ENCODE measurements around the gene CBX2.

Gene CBX2

GRCh38 chr17:79833110-79833450 is 55.1 kb downstream of the CBX2 start:
- Histone ChIP-seq H3K4me3 (ENCODE audit: low read length) (no peak overlapping the region), H3K27me3 (ENCODE audit: insufficient read depth, low read length) (peaks cover 100% of the 10 kb centered on the region), H3K9ac (ENCODE audit: low read depth, low read length) (no peak overlapping the region)

GRCh38 chr17:79833744-79834564 is 56.0 kb downstream of the CBX2 start:
- no peak overlapping the region for H3K9ac ChIP-seq (ENCODE audit: low read depth, low read length)
- H3K9me3 ChIP-seq (ENCODE audit: insufficient read depth, low read depth, low read length) = peaks cover 3% of the 10 kb centered on the region; the same call in 1 of the 2 replicates
- H3K4me1 ChIP-seq (ENCODE audit: insufficient read depth, low read length) = peaks cover 29% of the 10 kb centered on the region
- no peaks in the 10 kb centered on the region for H3K36me3 ChIP-seq (ENCODE audit: insufficient read depth, low read depth, low read length)
- no peak overlapping the region for H3K4me3 ChIP-seq (ENCODE audit: low read length)
- H3K27ac ChIP-seq (ENCODE audit: low read length) = no peak overlapping the region
- H3K27me3 ChIP-seq (ENCODE audit: insufficient read depth, low read length) = peaks cover 96% of the 10 kb centered on the region

More at GRCh38 chr17:79833110-79833450, 55.1 kb downstream of the CBX2 start:
- peaks cover 3% of the 10 kb centered on the region; the same call in 1 of the 2 replicates for H3K9me3 ChIP-seq (ENCODE audit: insufficient read depth, low read depth, low read length)
- H3K27ac ChIP-seq (ENCODE audit: low read length) = no peak overlapping the region
- no peaks in the 10 kb centered on the region for H3K36me3 ChIP-seq (ENCODE audit: insufficient read depth, low read depth, low read length)
- peaks cover 25% of the 10 kb centered on the region for H3K4me1 ChIP-seq (ENCODE audit: insufficient read depth, low read length)

DNA sequence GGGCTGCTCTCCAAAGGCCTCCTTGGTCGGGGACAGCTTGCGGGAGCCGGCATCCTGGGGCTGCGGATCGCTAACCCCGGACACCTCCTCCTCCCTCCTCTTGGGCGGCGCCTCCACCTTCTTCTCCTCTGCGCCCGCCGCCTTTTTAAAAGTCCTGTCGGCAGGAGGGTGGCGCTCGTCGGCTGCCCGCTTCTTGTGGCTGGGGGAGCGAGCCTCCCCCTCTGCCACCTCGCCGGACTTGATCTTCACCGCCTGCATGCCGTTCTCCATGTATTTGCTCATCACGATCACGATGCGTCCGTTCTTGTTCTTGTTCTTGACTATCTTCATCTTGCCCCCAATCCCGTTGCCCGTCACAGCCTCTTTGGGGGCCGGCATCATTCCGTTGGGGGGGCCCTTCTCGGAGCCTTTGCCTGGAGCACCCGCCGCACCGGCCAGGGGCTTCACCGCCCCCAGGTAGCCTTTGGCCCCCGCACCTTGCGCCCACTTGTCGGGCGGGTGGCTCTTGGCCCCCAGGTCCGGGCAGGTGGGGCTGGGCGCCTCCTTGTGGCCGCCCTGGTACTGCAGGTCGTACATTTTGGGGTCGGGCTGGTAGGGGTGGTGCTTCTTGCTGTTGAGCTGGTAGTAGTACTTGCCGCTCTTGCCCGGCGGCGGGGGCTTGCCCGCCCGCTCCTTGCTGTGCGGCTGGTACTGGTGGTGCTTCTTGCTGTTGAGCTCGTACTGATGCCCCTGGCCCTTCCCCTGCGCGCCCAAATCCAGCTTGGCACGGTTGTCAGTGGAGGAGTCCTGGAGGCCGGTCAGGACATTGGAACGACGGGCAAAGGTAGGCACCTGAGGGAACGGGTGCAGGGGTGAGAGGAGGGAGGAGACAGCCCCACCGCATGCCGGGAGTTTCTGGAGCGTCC is 56.9 kb downstream of the CBX2 start:
- no peak overlapping the region; the same call in 1 of the 2 replicates for H3K4me3 ChIP-seq (ENCODE audit: low read length)
- H3K27me3 ChIP-seq (ENCODE audit: insufficient read depth, low read length) = peaks cover 91% of the 10 kb centered on the region
- no peak overlapping the region for H3K27ac ChIP-seq (ENCODE audit: low read length)
- no peak overlapping the region for H3K9ac ChIP-seq (ENCODE audit: low read depth, low read length)
- H3K9me3 ChIP-seq (ENCODE audit: insufficient read depth, low read depth, low read length) = peaks cover 3% of the 10 kb centered on the region; the same call in 1 of the 2 replicates
- H3K4me1 ChIP-seq (ENCODE audit: insufficient read depth, low read length) = peaks cover 29% of the 10 kb centered on the region
- H3K36me3 ChIP-seq (ENCODE audit: insufficient read depth, low read depth, low read length) = no peaks in the 10 kb centered on the region

- Histone ChIP-seq H3K4me1 (ENCODE audit: insufficient read depth, low read length) (peaks cover 29% of the 10 kb centered on the region), H3K9me3 (ENCODE audit: insufficient read depth, low read depth, low read length) (peaks cover 3% of the 10 kb centered on the region; the same call in 1 of the 2 replicates), H3K27me3 (ENCODE audit: insufficient read depth, low read length) (peaks cover 91% of the 10 kb centered on the region), H3K4me3 (ENCODE audit: low read length) (peak overlapping the region; percentile 46; the same call in 1 of the 2 replicates), H3K9ac (ENCODE audit: low read depth, low read length) (no peak overlapping the region), H3K36me3 (ENCODE audit: insufficient read depth, low read depth, low read length) (no peaks in the 10 kb centered on the region), H3K27ac (ENCODE audit: low read length) (no peak overlapping the region)
These were observed 57.5 kb downstream of the CBX2 start for GRCh38 chr17:79835470-79835899.

DNA sequence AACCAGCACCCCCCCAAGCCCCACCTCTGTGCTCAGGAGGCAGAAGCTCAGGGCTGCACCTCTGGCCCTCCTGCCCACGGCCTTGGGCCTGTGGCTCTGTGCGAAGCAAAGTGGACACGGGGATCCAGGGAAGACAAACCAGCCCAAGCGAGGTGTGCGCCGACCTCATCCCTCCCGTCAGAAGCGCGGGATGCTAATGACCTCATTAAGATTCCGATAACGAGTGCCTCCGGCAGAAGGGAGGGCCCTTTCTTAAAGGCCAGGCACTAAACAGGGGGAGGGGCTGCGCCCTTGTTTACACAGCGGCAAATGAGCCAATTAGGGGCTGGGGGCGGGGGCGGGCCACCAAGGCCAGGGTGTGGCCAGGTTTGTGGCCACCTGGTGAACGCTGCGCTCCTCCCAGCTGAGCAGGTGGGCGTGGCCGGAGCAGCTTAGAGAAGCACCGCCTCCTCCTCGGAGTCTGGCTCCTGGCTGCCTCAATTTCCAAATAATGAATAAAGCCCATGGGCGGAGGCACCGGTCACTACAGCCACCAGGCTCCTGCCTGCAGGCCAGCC is 58.1 kb downstream of the CBX2 start:
- Histone ChIP-seq H3K4me1 (ENCODE audit: insufficient read depth, low read length) (peaks cover 29% of the 10 kb centered on the region), H3K4me3 (ENCODE audit: low read length) (peak overlapping the region; percentile 76; the same call in 1 of the 2 replicates), H3K9ac (ENCODE audit: low read depth, low read length) (no peak overlapping the region), H3K27me3 (ENCODE audit: insufficient read depth, low read length) (peaks cover 91% of the 10 kb centered on the region), H3K27ac (ENCODE audit: low read length) (no peak overlapping the region), H3K9me3 (ENCODE audit: insufficient read depth, low read depth, low read length) (peaks cover 3% of the 10 kb centered on the region; the same call in 1 of the 2 replicates), H3K36me3 (ENCODE audit: insufficient read depth, low read depth, low read length) (no peaks in the 10 kb centered on the region)

GRCh38 chr17:79836510-79836971 is 58.6 kb downstream of the CBX2 start:
- no peaks in the 10 kb centered on the region for H3K36me3 ChIP-seq (ENCODE audit: insufficient read depth, low read depth, low read length)
- peaks cover 3% of the 10 kb centered on the region; the same call in 1 of the 2 replicates for H3K9me3 ChIP-seq (ENCODE audit: insufficient read depth, low read depth, low read length)
- no peak overlapping the region for H3K27ac ChIP-seq (ENCODE audit: low read length)
- peak overlapping the region; percentile 76; the same call in 1 of the 2 replicates for H3K4me3 ChIP-seq (ENCODE audit: low read length)
- peaks cover 91% of the 10 kb centered on the region for H3K27me3 ChIP-seq (ENCODE audit: insufficient read depth, low read length)
- H3K9ac ChIP-seq (ENCODE audit: low read depth, low read length) = no peak overlapping the region
- peaks cover 26% of the 10 kb centered on the region for H3K4me1 ChIP-seq (ENCODE audit: insufficient read depth, low read length)

DNA sequence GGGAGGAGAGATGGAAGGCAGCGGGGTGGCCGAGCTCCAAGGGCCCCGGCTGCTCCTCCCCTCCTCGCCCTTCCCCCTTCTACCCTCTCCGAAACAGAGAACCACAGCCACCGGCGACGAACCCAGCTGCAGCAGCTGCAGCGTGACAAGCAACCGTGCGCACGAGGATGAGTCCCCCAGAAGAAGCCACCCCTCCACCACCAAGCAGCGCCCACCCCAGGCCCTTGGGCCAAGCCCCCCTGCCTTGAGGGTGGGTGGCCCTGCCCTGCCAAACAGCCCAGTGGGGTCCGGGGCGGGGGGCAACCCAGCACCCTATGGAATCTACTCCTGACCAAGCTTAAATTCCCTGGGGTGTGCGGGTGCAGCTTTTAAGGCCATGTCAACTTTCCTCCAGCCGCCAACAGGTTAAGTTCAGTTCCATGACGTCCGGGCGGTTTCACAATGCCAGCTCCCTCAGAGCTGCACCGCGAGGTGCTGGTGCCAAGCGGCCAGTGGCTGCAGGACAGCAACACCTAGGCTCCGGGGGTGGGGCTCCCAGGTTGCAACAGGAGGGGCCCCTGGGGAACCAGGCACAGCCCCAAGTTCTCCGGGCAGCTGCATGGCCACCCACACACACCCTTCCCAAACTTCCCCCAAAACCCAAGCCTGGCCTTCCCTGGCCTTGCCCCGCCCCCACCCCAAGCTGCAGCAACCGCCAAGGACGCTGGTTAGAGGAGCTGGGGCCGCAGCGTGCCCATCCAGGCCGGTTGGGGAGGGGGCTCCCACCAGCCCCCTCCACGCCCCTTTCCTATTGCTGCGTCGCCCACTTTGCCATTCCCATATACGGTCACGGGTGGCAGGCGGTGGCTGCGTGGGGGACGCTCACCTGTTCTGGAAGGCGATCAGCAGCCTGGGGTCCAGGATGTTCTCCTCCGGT is 59.3 kb downstream of the CBX2 start:
- H3K27ac ChIP-seq (ENCODE audit: low read length) = no peak overlapping the region
- peaks cover 91% of the 10 kb centered on the region for H3K27me3 ChIP-seq (ENCODE audit: insufficient read depth, low read length)

More for the DNA sequence above, 59.3 kb downstream of the CBX2 start:
- H3K4me3 ChIP-seq (ENCODE audit: low read length) = peak overlapping the region; percentile 76
- peaks cover 24% of the 10 kb centered on the region for H3K4me1 ChIP-seq (ENCODE audit: insufficient read depth, low read length)
- no peak overlapping the region; the same call in 1 of the 2 replicates for H3K9ac ChIP-seq (ENCODE audit: low read depth, low read length)
- peaks cover 7% of the 10 kb centered on the region; the same call in 1 of the 2 replicates for H3K9me3 ChIP-seq (ENCODE audit: insufficient read depth, low read depth, low read length)
- H3K36me3 ChIP-seq (ENCODE audit: insufficient read depth, low read depth, low read length) = no peaks in the 10 kb centered on the region

Data from iPS-20b (cell line).